HG02678 (cell line): ENCODE results near the gene EGLN3.

Experiments
- ATAC-seq: cut with Tn5 transposase; IDR thresholded peaks from one replicate; pipeline ENCODE4 v1.9.1; 2021; ENCODE audit warnings: mild to moderate bottlenecking, moderate library complexity; ENCODE audit not compliant: unreplicated experiment

The EGLN3 gene

GRCh38 chr14:33880330-33880729 lies 70.5 kb downstream of the EGLN3 start:
- no peak for ATAC-seq

GRCh38 chr14:33879684-33880286 lies 71.1 kb downstream of the EGLN3 start:
- ATAC-seq: no peak

- ATAC-seq: no peak
Measured at GRCh38 chr14:33876274-33876673, 74.6 kb downstream of the EGLN3 start.
